SU-DHL-6 (cell line): ENCODE data around the gene RRAGA.

ENCODE experiments used
- CTCF ChIP-seq: fragments of 200-600 bp; sonication (generic); IDR thresholded peaks from one replicate; pipeline ENCODE4 v1.5.1; 2017; ENCODE audit warnings: antibody characterized with exemption, mild to moderate bottlenecking, low read length, moderate library complexity; ENCODE audit not compliant: insufficient read depth, poor library complexity, severe bottlenecking
- EZH2phosphoT487 ChIP-seq: fragments of 200-600 bp; sonication (generic), shearing (Covaris generic); conservative IDR thresholded peaks from 2 replicates; pipeline ENCODE4 v1.6.1; 2018; ENCODE audit warnings: mild to moderate bottlenecking, antibody characterized with exemption, low read length, moderate library complexity, mixed read lengths

GRCh38 chr9:19085295-19085694 is 36.1 kb downstream of the RRAGA start:
- TF ChIP-seq CTCF (peak; percentile 37), EZH2phosphoT487 (no peak)
